ENCODE measurements around the gene FLRT2. TPM values are rescaled to one million over a fixed set of nuclear protein-coding genes. Genes with fewer than 3 reads are reported as not detected.

FLRT2 gene
- total RNA-seq, 1 experiment from 2014 or later, result 0.17 TPM

GRCh38 chr14:85617791-85618190, 87.8 kb downstream of the FLRT2 start:
- H3K4me3 ChIP-seq (replicated peaks in 1 of 2; ENCODE audit: low read depth in 1 of 2, low read length in 2 of 2), result no peak overlapping the region
- H3K4me1 ChIP-seq (ENCODE audit: control insufficient read depth in 1 of 2, insufficient read depth in 2 of 2, low read length in 2 of 2), result no peaks in the 10 kb centered on the region
- POLR2A ChIA-PET, result no interaction called here
- H3K9me2 ChIP-seq (ENCODE audit: insufficient read depth), result no peaks in the 10 kb centered on the region
- H3K79me2 ChIP-seq (ENCODE audit: insufficient read depth, low read length), result no peaks in the 10 kb centered on the region
- H3K36me3 ChIP-seq (ENCODE audit: control insufficient read depth in 1 of 2, insufficient read depth in 2 of 2, low read length in 2 of 2), result no peaks in the 10 kb centered on the region
- no peaks in the 10 kb centered on the region for H4K20me1 ChIP-seq (ENCODE audit: insufficient read depth)
- intact Hi-C loops (cut with micrococcal nuclease), result no loop called here
- ATAC-seq (no peak), DNase-seq (ENCODE audit: low read depth, low spot score) (no peak)
- no peak overlapping the region for H3K27ac ChIP-seq (ENCODE audit: low read depth, low read length)
- H3K9me3 ChIP-seq (ENCODE audit: control insufficient read depth in 1 of 2, insufficient read depth in 1 of 2, low read depth in 1 of 2, low read length in 2 of 2), result peaks cover 10 to 18% of the 10 kb centered on the region in 2 experiments; a peak in 2 of 4 replicates
- TF ChIP-seq EZH2 (IDR thresholded peaks at IDR 0.05) (no peak), POLR2AphosphoS5 (IDR thresholded peaks at IDR 0.05; ENCODE audit: low read depth, low read length) (no peak), FOSL1 (IDR thresholded peaks at IDR 0.05; ENCODE audit: low read depth) (no peak), ZFX (IDR thresholded peaks at IDR 0.05) (no peak)
- no TSS peak for BruUV-seq (replicated peaks)
- no peaks in the 10 kb centered on the region for H3K27me3 ChIP-seq (ENCODE audit: insufficient read depth, low read length)
- H2AFZ ChIP-seq (ENCODE audit: low read depth, low read length, poor library complexity, severe bottlenecking), result no peak overlapping the region
- RAD21 ChIA-PET (ENCODE audit: low non-redundant PET in 1 of 2, low total read pairs in 2 of 2, uncharacterized antibody in 2 of 2, unreplicated experiment in 2 of 2), result no interaction called here
- CTCF ChIA-PET, result no interaction called here
- H3K4me2 ChIP-seq (ENCODE audit: low read length), result no peak overlapping the region
- H3K9ac ChIP-seq (ENCODE audit: low read length), result no peak overlapping the region

GRCh38 chr14:85618390-85618789, 88.4 kb downstream of the FLRT2 start:
- Histone ChIP-seq H2AFZ (ENCODE audit: low read depth, low read length, poor library complexity, severe bottlenecking) (no peak overlapping the region), H3K4me2 (ENCODE audit: low read length) (no peak overlapping the region), H3K4me1 (ENCODE audit: control insufficient read depth in 1 of 2, insufficient read depth in 2 of 2, low read length in 2 of 2) (no peaks in the 10 kb centered on the region), H4K20me1 (ENCODE audit: insufficient read depth) (no peaks in the 10 kb centered on the region), H3K36me3 (ENCODE audit: control insufficient read depth in 1 of 2, insufficient read depth in 2 of 2, low read length in 2 of 2) (no peaks in the 10 kb centered on the region), H3K9me3 (ENCODE audit: control insufficient read depth in 1 of 2, insufficient read depth in 1 of 2, low read depth in 1 of 2, low read length in 2 of 2) (peaks cover 10 to 17% of the 10 kb centered on the region in 2 experiments; a peak in 2 of 4 replicates), H3K9ac (ENCODE audit: low read length) (no peak overlapping the region), H3K27ac (ENCODE audit: low read depth, low read length) (no peak overlapping the region), H3K79me2 (ENCODE audit: insufficient read depth, low read length) (no peaks in the 10 kb centered on the region), H3K27me3 (ENCODE audit: insufficient read depth, low read length) (no peaks in the 10 kb centered on the region), H3K9me2 (ENCODE audit: insufficient read depth) (no peaks in the 10 kb centered on the region), H3K4me3 (replicated peaks in 1 of 2; ENCODE audit: low read depth in 1 of 2, low read length in 2 of 2) (no peak overlapping the region)
- ATAC-seq (no peak), DNase-seq (ENCODE audit: low read depth, low spot score) (no peak)
- intact Hi-C loops (cut with micrococcal nuclease), result no loop called here
- ChIA-PET POLR2A (no interaction called here), CTCF (no interaction called here), RAD21 (ENCODE audit: low non-redundant PET in 1 of 2, low total read pairs in 2 of 2, uncharacterized antibody in 2 of 2, unreplicated experiment in 2 of 2) (no interaction called here)
- BruUV-seq (replicated peaks), result no TSS peak
- TF ChIP-seq SP1 (IDR thresholded peaks at IDR 0.05; ENCODE audit: low read depth), result no peak
- TF ChIP-seq EGR1 (IDR thresholded peaks at IDR 0.05; ENCODE audit: low read depth), result no peak
- no peak for TF ChIP-seq ZFX (IDR thresholded peaks at IDR 0.05)
- no peak for TF ChIP-seq ATF3 (IDR thresholded peaks at IDR 0.05)
- TF ChIP-seq CBX3 (IDR thresholded peaks at IDR 0.05; ENCODE audit: low read depth), result no peak
- TF ChIP-seq ZNF274 (IDR thresholded peaks at IDR 0.05; ENCODE audit: low read depth, low read length), result no peak
- no peak for TF ChIP-seq EZH2 (IDR thresholded peaks at IDR 0.05)
- TF ChIP-seq RAD21 (IDR thresholded peaks at IDR 0.05; ENCODE audit: low read depth), result no peak
- no peak for TF ChIP-seq SIN3A (IDR thresholded peaks at IDR 0.05; ENCODE audit: low read depth)
- no peak for TF ChIP-seq CTCF (IDR thresholded peaks at IDR 0.05 in 2 of 3, conservative IDR thresholded peaks at IDR 0.05 in 1 of 3; ENCODE audit: borderline replicate concordance in 1 of 3, insufficient read depth in 1 of 3, low read depth in 2 of 3, low read length in 2 of 3)
- no peak for TF ChIP-seq YY1 (IDR thresholded peaks at IDR 0.05; ENCODE audit: extremely low read depth, insufficient replicate concordance, low read depth, low read length)
- TF ChIP-seq EZH2phosphoT487 (IDR thresholded peaks at IDR 0.05; ENCODE audit: borderline replicate concordance), result no peak
- TF ChIP-seq POLR2A (IDR thresholded peaks at IDR 0.05; ENCODE audit: borderline replicate concordance, extremely low read depth, insufficient read depth, insufficient read length), result no peak
- no peak for TF ChIP-seq POLR2AphosphoS5 (IDR thresholded peaks at IDR 0.05; ENCODE audit: low read depth, low read length)
- TF ChIP-seq JUND (IDR thresholded peaks at IDR 0.05), result no peak
- TF ChIP-seq CEBPB (IDR thresholded peaks at IDR 0.05; ENCODE audit: low read depth), result no peak
- no peak for TF ChIP-seq TCF7L2 (IDR thresholded peaks at IDR 0.05; ENCODE audit: borderline replicate concordance, extremely low read depth, insufficient read depth, insufficient read length)
- TF ChIP-seq ELF1 (IDR thresholded peaks at IDR 0.05; ENCODE audit: borderline replicate concordance, low read depth), result no peak
- no peak for TF ChIP-seq ZBTB33 (IDR thresholded peaks at IDR 0.05; ENCODE audit: extremely low read depth, insufficient replicate concordance, low read length)

Measured in HCT116 (cell line).